GM12872 (cell line): ENCODE results near the gene ZNF280D.

Experiments
- CTCF ChIP-seq: IDR thresholded peaks from 3 replicates; pipeline ENCODE4 v1.5.1; 2011; ENCODE audit warnings: low read depth, mild to moderate bottlenecking, low read length, moderate library complexity; ENCODE audit not compliant: insufficient read depth

Gene ZNF280D

GRCh38 chr15:56732886-56733135, 498 bp downstream of the ZNF280D start:
- no peak for TF ChIP-seq CTCF

GRCh38 chr15:56732135-56732885, 999 bp downstream of the ZNF280D start:
- no peak for TF ChIP-seq CTCF

GRCh38 chr15:56731548-56731947, 1.8 kb downstream of the ZNF280D start:
- no peak for TF ChIP-seq CTCF

- no peak for TF ChIP-seq CTCF
These were observed 3.7 kb downstream of the ZNF280D start for GRCh38 chr15:56729561-56729960.

- no peak for TF ChIP-seq CTCF
These were observed 7.9 kb downstream of the ZNF280D start for GRCh38 chr15:56725386-56725785.

GRCh38 chr15:56724232-56724631, 9.1 kb downstream of the ZNF280D start:
- TF ChIP-seq CTCF: no peak

- no peak for TF ChIP-seq CTCF
These were observed 9.5 kb downstream of the ZNF280D start for GRCh38 chr15:56723787-56724186.
